Amygdala (tissue), 56 donors: ENCODE data around the gene NCOA1.
"Not testable (repeated sequence)": the region's sequence is repeated elsewhere in the genome, so short reads cannot be mapped to it uniquely, and the experiment has no call there.

Experiments
- DNase-seq, 56 donors: peaks; one replicate each; lab custom pipeline; 2025; lab: John Stamatoyannopoulos, UW

NCOA1 gene

DNA sequence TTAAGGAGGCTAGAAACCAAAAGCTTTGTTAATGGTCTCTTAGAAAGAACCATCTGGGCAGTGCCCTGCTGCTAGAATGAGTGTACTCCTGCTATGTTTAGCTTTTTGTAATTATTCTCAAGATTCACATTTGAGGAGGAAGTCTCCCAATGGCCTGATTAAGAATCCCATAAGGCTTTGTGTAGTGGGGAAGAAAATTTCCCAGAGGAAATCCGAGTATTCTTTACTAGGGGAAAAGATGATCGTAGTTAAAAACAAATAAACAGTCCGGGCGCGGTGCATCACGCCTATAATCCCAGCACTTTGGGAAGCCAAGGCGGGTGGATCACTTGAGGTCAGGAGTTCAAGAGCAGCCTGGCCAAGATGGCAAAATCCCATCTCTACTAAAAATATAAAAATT, 184.3 kb downstream of the NCOA1 start:
- no peak for DNase-seq

DNA sequence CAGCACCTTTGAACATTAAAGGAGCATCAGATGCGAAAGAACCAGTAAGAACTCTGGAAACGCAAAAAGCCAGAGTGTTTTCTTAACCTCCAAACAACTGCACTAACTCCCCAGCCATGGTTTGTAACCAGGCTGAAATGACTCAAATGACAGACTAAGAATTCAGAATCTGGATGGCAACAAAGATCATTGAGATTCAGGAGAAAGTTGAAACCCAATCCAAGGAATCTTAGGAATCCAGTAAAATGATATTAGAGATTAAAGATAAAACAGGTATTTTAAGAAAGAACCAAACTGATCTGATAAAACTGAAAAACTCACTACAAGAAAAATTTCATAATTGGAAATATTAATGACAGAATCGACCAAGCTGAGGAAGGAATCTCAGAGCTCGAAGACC, 185.4 kb downstream of the NCOA1 start:
- DNase-seq = no peak

DNA sequence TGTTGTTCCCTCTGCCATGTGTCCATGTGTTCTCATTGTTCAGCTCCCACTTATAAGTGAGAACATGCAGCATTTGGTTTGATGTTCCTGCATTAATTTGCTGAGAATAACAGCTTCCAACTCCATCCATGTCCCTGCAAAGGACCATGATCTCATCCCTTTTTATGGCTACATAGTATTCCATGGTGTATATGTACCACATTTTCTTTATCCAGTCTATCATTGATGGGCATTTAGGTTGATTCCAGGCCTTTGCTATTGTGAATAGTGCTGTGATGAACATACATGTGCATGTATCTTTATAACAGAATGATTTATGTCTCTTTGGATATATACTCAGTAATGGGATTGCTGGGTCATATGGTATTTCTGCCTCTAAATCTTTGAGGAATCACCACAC, 187.0 kb downstream of the NCOA1 start:
- not testable (repeated sequence) for DNase-seq

DNA sequence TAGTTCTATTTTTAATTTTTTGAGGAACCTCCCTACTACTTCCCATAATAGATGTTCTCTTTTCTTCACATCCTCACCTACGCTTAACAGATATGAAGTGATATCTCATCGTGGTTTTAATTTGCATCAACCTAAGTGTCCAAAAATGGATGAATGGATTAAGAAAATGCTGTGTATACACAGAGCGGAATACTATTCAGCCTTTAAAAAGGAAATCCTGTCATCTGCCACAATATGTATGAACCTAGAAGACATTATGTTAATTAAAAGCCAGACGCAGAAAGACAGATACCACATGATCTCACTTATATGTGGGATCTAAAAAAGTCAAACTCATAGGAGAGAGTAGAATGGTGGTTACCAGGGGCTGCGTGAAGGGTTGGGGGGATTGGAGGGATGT, 189.1 kb downstream of the NCOA1 start:
- DNase-seq = no peak

DNA sequence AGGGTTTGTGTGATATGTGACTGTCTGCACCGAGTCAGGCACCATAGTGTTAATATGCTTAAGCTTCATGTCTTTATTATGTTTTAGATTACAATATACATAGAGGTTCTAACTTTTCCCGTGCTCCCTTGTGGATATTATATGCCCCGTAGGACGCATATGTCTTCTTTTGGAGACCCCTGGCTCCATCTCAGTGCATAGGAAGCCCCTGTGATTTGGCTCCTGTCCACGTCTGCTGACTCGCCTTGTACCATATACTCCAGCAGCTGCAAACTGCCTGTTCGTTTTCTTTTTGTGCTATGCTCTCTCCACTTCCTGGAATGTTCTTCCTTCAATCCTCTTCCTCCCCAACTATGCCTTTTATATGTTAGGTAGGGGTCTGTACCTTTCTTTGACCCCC, 191.2 kb downstream of the NCOA1 start:
- no peak for DNase-seq

DNA sequence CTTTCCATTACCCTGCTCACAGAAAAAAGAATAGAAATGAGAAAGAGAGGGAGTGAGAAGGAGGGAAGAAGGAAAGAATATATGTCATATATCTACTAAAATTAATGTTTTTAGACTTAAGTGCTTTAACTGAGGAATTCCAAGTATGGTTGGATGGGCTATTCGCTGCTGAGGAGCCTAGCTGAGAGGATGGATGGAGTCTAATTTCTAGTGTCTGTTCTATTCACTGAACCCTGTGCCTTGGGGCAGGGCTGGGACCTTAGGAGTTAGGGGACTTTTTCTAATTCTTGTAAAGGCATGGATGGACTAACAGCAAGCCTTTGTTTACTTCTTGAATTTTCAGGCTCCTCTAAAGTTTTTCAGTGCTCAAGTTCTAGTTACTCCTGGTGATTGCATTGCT, 192.4 kb downstream of the NCOA1 start:
- no peak for DNase-seq

DNA sequence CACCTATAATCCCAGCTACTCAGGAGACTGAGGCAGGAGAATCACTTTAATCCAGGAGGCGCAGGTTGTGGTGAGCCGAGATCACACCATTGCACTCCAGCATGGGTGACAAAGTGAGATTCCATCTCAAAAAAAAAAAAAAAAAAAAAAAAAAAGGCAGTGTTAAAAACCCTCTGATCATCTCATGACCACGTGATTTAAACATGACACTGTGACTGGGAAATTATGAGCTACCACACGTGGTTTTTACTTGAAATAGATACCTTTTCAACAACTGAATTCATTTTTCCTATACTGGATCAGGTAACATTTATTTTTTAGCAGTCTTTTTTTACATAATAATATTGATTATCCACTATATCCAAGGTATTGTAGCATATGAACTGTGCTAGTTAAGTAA, 199.5 kb downstream of the NCOA1 start:
- DNase-seq = no peak

DNA sequence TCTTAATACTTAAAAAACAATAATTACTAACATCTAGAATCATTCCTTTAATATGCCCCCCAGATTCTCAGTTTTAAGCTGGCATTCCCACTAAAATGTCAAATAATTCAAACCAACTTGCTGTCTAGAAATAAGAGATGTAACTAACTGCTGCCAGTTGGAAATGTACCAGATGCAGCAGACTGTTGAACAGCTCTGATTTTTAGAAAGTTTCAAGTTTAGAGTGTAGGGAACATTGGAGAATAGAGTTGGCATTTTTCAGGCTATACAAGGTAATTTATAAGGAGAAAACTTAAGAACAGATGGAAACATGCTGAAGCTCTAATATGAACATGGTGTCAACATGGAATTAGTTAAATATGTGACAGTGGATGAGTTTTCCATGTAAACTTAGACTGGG, 200.8 kb downstream of the NCOA1 start:
- no peak for DNase-seq

DNA sequence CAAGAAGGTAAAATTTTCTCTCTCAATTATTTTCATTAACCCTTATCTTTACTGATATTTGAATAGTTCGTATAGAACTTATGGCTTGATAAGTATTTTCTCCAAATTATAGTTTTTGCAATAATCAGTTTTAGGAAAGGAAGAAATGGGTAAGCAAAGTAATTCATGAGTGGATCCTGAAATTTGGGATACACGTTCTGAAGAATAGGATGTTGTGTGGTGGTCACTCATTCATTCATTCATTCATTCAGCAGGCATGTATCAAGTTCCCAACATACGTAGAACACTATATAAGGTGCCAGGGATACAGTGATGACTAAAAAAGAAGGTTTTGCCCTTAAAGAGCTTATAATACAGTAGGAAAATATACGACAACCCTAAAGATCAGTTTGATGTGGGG, 206.7 kb downstream of the NCOA1 start:
- no peak for DNase-seq

DNA sequence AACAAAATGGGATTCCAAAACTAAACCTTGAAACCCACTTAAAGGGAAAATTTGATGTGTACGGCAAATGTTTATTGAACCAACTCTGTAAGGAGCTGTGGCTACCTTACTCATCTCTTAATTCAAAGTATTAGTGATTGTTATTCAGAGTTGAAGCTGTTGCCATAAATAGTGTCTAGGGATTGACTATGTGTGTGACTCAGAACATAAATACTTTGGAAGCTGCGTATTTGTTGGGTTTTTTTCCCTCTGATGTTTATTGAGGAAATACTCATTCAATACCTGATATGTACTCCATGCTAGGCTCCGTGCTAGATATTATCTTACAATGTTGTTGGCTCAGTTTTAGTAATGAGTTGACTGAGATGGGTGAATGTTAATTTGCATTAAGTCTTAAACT, 211.7 kb downstream of the NCOA1 start:
- no peak for DNase-seq

DNA sequence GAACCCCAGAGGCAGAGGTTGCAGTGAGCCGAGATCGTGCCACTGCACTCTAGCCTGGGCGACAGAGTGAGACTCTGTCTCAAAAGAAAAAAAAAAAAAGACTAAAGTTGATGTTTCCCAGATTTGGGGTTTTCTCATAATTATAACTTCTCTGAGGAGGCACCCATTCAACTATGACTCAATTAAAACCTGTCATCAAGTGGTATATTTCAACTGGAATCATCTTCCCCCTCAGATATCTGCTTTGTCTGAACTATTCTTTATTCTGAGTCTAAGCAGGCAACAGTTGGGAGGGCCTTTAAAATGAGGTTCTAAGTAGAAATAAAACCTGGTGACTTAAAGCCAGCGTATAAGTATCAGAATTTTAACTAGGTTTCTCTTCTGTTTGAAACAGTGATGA, 213.6 kb downstream of the NCOA1 start:
- no peak for DNase-seq

DNA sequence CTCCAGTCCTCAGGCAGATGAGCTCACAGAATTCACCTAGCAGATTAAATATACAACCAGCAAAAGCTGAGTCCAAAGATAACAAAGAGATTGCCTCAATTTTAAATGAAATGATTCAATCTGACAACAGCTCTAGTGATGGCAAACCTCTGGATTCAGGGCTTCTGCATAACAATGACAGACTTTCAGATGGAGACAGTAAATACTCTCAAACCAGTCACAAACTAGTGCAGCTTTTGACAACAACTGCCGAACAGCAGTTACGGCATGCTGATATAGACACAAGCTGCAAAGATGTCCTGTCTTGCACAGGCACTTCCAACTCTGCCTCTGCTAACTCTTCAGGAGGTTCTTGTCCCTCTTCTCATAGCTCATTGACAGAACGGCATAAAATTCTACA, 216.1 kb downstream of the NCOA1 start:
- DNase-seq = peak in 5 of 56 donors; percentile 3 to 19 (median 7)

DNA sequence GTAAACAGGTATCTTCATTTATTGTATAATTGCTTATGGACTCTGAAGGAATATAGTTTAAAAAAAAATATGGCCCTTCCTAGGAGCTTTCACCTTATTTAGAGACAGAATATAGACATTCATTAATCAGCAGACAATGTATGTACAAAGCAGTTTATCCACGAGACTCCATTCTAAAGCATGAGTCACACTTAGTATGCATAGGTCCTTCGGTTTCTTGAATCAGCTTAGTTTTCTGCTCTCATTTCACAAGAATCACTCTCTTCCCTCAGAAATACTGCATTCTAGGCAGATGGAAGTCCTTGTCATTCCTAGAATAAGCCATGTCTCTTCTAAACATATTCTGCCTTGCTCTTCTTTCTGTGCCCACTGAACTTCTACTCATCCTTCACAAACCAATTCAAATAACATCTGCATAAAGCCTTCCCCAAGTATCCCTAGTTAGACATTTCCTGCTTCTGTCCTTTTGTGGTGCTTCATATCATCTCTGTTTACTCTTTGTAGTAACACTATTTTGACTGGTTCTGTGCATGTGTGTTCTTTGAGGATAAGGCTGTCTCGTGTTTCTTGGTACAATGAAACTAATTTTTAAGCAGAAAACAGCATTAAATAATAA, 217.6 kb downstream of the NCOA1 start:
- no peak for DNase-seq

DNA sequence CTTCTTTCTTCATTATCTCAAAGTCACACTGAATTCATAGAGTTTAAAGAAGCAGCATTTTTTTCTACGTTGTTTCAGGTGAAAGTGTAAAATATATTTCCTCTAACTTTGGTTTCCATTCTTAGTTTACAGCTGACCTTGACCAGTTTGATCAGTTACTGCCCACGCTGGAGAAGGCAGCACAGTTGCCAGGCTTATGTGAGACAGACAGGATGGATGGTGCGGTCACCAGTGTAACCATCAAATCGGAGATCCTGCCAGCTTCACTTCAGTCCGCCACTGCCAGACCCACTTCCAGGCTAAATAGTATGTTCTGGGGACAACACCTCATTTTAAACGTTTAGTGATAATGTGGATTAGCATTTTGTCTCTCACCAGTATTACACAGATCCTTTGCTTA, 219.8 kb downstream of the NCOA1 start:
- DNase-seq = no peak

DNA sequence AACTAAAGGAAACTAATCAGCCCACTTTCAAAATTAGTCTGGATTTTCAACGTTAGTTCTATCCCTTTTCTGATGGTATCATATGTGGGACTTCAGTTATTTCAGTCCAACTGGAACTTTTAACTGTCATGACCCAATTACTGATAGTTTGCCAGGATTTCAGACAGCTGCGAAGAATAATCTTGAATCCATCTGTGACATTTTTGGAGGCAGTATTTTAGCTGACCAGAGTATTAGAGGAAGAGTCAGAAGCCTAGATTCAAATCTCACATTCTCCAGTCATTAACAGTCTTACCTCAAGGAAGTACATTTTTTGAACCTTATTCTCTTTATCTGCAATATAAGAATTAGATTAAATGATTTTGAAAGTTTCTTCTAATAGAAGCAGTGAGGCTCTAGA, 220.8 kb downstream of the NCOA1 start:
- DNase-seq = no peak

DNA sequence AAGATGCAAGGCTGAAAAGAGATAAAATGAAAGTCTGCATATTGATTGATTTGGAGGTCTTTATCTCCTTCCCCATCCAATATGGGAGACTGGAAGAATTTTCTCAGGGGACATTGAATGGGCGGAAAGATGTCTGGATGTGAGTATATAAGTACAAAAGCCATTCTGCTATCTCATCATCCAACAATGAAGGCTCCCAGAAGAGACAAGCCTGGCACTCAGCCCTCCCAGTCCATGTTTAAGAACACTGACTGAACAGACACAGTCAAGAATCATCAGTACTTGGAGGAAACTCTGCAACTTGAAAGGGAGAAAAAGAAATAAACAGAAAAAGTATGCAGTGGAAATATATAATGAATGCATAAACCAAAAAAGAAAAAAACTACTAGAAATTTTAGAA, 221.2 kb downstream of the NCOA1 start:
- no peak for DNase-seq

DNA sequence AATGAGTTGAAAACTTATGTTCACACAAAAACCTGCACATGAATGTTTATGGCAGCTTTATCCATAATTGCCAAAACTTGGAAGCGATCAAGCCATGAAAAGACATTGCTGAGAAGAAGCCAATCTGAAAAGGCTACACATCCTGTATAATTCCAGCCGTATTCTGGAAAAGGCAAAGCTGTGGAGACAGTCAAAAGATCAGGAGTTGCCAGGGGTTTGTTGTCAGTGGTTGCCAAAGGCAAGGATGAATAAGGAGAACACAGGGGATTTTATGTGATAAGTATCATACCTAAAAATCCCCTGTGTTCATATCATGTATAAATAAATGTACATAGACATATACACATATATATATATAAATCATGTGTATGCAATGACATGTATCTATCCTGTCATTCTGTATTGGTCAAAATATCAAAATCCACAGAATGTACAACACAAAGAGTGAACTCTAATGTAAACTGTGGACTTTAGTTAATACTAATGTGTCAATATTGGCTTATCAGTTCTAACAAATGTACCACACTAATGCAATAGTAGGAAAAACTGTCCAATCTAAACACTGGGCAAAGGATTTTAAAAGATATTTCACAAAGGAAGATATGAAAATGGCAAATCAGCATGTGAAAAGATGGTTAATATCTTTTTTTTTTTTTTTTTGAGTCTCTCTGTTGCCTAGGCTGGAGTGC, 226.4 kb downstream of the NCOA1 start:
- no peak for DNase-seq

DNA sequence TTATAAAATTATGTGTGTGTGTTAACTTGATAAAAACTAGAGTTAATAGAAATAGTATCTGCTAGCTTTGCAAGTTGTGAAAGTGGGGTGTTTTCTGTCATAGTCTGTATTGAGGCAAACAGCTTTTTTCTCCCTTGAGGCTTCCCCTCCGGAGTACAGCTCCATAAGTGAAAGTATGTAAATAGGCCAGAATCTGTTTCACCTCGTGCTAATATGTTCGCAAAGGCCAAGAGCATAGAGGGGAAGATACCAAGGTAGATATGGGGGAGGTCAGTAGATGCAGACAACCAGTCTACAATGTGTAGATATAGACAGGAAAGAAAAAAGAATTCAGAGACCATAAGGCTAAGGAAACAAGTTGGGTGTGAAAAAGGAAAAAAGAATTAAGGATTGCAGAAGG, 229.3 kb downstream of the NCOA1 start:
- no peak for DNase-seq

DNA sequence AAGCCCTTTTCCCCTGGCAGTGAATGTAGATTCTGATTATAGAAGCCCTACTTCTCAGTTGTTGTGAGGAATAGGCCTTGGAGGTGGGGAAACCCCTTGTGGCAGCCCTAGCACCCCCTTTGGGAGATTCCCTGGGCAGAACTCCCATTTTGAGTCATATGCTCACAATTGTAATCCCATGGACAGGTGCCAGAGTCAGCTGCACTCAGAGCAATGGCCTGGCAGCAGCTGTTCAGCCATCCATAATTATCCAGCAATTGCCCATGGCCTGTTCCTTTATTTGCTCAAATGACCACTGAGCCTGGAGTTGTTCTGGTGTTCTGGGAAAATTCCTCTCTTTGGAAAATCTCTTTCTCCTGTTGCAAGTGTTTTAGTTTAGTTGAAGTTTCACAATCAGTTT, 230.4 kb downstream of the NCOA1 start:
- peak in 55 of 56 donors; percentile 15 to 93 (median 76) for DNase-seq

DNA sequence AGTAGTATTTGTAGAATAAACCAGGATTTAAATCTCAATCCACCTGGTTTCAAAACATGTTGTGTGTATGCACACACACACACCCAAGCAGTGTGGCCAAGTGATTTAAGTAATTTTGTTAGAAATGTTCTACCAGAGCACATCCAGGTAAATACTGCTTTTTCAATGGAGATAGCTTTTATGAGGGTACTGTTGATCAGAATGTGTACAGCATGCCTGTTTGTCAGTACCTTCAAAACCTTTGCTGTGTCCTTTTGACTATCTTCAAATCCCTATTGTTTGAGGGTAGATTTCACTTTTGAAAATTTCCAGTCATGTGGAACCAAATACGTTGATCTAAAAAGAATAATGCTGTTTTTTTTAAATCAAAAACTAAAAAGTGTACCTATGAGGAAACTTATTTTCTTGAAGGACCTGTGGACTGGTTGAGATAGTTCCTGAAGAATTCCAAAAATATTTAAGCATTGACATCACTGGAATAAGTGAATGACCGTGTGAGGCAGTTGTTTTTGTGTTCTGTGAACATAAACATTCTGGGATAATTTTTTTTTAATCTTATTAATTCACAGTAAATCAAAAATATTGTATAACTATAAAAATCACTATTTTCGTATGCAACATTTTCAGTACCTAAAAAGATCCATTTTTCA, 231.2 kb downstream of the NCOA1 start:
- DNase-seq = no peak

DNA sequence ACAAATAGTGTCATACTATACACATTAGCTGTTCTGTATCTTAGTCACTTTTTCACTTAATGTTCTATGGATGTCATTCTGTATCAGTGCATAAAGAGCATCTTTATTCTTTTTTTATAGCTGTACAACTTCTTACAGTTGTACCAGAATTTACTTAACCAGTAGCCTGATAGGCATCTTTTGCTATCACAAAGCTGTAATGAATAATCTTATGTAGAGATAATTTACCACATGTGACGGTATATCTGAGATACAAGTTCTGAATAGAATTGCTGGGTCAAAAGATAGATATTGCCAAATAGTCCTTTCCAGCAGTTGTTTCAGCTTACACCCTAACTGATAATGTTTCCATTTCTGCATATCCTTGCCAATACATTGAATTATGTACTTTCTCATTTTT, 232.1 kb downstream of the NCOA1 start:
- no peak for DNase-seq

DNA sequence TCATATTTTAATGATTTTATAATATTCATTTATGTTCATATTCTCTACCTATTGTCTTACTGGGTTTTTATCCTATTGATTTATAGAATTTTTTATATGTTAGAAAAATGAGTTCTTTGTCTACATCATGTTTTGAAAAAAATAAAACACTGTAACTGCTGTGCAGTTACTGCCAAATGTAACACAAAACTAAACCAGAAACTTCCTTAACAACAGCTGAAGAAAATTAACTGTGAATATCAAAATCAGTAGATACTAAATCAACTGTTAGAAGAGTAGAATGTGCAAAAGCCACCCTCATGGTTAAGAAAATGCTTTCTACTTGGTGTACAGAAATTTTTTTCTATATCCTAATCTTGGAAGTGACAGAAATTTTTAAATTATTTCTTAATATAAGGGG, 232.6 kb downstream of the NCOA1 start:
- no peak for DNase-seq
